Left renal cortex interstitium (tissue), 4 donors: ENCODE measurements around the gene CFAP20DC. TPM values are rescaled to one million over a fixed set of nuclear protein-coding genes. Genes with fewer than 3 reads are reported as not detected.

Source experiments
- DNase-seq, 4 donors: peaks; one replicate each; pipeline ENCODE4 v3.0.0-alpha.2; 2013; ENCODE audit warnings: low read depth in 4 of 4, low spot score in 2 of 4, missing footprints in 1 of 4
- polyA plus RNA-seq, 4 donors: library from polyadenylated mRNA; unstranded; fragments of 120-200 nt; gene quantifications; one replicate each; pipeline ENCODE4 v1.2.1, GENCODE V29; 2013; ENCODE audit not compliant: insufficient read length in 4 of 4

Gene CFAP20DC
- polyA plus RNA-seq, 4 donors, result 3.9 to 4.6 (median 4.2) TPM

- DNase-seq, result no peak
Measured at GRCh38 chr3:59027607-59028006, 22.2 kb downstream of the CFAP20DC start.

- no peak for DNase-seq
Measured at GRCh38 chr3:59023612-59024011, 26.2 kb downstream of the CFAP20DC start.

GRCh38 chr3:59017617-59017984 is 32.2 kb downstream of the CFAP20DC start:
- no peak for DNase-seq

DNA sequence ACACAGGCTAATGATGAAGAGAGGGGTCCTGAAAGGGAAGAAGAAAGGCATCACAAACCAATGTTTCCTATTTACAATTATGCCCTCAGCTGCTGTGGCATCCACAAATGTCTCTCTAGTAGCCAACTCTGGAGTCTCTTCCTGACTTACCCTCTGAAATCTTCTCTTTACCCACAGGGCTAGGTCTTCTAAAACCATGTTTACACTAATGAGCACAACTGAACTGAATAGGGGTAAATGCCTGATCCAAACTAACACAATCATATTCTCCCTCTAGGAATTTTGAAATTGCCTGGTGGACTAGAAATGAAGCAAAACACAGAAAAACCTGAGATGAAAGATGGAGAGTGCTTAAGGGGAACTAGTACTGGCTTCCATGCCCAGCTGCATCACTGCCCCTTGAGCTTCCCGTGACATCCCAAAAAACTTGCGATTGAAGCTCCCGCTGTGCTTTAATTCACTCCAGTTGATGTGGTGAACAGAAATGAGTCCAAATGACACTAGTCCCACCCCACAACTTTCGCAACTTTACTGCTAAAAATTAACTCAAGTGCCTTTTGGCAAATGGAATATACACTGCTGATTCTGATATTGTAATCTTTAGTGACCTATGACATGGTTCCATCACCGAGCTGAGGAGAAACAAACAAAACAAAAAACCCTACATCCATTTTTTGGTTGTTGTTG is 32.8 kb downstream of the CFAP20DC start:
- no peak for DNase-seq

- DNase-seq, result no peak
Measured at GRCh38 chr3:59013611-59014010, 36.2 kb downstream of the CFAP20DC start.

DNA sequence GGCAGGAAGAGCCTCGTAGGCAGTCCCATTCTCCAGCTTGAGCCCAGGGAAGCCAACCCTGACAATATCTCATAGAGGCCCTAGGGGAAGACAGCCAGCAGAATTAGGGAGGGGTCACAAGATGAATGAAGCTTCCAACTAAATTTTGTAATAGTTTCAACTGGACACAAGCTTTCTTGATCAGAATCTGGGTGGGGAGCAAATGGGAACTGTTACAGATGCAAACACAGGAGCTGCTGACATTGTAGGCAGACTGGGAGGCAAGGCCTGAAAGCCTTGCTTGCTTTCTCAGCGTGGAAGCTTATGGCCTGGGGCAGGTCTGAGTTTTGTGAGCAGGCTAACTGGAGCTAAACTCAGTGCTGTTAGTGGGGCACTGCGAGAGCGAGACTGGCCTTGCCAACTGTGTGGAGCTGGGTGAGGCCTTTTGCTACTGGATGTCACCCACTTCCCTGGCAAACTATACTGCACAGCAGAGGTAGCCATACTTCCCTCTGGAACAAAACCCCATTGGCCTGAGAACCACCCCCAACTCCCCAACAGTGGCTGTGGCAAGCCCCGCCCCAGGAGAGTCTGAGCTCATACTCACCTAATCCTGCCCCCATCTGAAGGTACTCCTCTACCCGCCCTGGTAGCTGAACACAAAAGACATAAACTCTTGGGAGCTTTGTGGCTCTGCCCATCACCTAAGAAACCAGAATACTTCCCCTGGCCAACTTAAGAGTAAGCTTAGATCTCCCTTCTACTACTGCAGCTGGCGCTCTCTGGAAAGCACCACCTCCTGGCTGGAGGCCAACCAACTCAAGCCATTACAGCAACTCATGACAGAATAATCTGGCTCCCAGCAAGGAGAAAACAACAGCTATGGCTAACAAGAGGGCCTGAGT is 42.9 kb downstream of the CFAP20DC start:
- no peak for DNase-seq

DNA sequence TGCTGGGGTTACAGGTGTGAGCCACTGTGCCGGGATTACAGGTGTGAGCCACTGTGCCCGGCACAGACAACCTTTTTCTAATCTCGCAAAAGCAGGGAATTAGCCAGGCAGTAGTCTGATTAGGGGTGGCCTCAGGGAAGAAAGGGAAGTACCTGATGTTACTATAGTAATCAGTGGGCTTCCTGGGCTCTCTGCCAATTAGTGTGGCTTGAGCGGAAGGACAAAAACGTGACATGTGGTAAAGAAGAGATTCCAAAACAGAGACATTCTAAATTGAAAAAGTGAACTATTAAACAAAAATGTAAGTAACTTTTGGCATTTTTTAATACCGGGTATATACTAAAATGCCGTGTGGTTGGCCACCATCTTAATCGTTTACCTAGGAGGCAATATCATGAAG is 48.1 kb downstream of the CFAP20DC start:
- no peak for DNase-seq

GRCh38 chr3:58999774-59000160 is 50.1 kb downstream of the CFAP20DC start:
- no peak for DNase-seq

- DNase-seq, result no peak
Measured at GRCh38 chr3:58999134-58999773, 50.6 kb downstream of the CFAP20DC start.

DNA sequence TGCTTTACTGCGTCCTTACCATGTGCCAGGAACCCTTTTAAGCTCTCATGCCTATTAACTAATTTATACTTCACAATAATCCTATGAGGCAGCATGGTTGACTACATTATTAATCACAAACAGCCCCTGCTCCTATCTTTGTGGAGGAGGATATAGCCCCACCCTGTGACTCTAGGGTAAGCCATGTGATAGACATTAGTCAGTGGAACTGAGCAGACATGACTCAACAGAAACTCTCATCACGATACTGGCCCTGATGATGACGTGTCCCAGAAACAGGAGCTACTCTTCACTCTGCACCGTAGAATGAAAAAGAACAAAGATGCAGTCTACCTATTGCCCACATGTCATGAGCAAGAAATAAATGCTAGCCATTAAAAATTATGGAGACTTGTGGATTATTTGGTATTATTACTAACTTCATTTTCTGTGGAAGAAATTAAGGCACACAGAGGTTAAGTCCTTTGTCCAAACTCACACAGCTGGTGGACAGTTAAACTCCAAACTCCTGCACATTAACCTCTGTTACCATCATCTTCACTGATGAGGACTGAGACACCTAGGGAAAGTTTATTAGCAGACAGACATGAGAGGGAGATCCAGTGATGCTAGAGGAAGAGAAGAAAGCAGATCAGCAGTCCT is 51.2 kb downstream of the CFAP20DC start:
- DNase-seq, result no peak

GRCh38 chr3:58996730-58997129 is 53.1 kb downstream of the CFAP20DC start:
- DNase-seq, result no peak

GRCh38 chr3:58994746-58995330 is 55.0 kb downstream of the CFAP20DC start:
- peak; percentile 13 to 65 (median 35) for DNase-seq

DNA sequence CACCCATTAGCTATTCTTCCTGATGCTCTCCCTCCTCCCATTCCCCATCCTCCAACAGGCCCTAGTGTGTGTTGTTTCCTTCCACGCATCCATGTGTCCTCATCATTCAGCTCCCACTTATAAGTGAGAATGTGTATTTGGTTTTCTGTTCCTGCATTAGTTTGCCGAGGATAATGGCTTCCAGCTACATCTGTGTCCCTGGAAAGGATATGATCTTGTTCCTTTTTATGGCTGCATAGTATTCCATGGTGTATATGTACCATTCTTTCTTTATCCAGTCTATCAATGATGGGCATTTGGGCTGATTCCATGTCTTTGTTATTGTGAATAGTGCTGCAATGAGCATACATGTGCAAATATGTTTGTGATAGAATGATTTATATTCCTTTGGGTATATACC is 56.3 kb downstream of the CFAP20DC start:
- no peak for DNase-seq

GRCh38 chr3:58991623-58992022 is 58.2 kb downstream of the CFAP20DC start:
- DNase-seq, result no peak

DNA sequence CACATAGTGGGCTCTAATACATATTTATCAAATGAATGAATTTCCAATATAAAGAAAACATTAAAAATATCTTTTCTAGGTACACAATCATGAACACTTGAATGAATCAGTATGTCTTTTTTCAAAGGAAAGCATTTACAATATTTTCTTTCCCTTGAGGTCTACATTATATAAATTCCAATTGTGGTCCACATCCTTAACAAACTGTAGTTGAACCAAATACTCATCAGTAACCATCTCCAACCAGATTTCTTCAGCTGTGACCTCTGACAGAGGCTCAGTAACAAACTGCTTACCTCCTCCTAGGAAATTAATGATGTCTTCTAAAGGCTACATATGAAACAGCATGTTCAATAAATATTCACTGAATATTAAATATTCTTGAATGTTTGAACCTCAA is 58.8 kb downstream of the CFAP20DC start:
- no peak for DNase-seq

GRCh38 chr3:58989955-58990354 is 59.9 kb downstream of the CFAP20DC start:
- DNase-seq, result no peak

DNA sequence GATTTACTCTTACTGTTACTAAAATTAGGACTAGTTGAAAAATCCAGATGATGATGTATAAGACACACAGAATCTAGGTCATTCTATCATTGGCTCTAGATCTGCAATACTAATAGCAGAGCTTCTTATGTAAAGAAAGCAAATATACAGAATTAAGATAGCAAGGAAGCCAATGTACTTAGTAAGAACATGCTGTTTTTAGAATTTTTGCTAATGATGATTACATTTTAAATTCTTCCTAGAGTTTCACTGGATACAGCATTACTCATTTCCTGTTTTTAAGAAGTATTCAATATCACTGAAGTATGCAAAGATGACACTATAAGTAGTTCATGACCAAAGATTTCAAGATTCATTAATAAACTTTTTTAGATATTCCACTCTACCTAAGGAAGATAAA is 60.7 kb downstream of the CFAP20DC start:
- no peak for DNase-seq

DNA sequence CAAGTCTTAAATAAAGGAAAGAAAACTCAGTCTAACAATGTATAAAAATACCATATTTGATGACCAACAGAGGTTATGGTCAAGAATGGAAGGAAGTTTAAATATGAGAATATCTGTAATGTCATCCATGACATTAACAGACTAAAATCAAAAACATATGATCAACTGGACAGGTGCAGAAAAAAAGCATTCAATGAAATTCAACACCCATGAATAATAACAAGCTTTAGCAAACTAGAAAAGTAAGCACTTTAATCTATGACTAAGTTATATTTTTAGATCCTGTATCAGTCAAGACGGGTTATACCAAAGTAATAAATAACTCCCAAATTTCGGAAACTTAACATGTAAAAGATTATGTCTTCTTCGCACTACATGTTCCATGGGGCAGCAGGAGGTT is 61.8 kb downstream of the CFAP20DC start:
- DNase-seq, result no peak

DNA sequence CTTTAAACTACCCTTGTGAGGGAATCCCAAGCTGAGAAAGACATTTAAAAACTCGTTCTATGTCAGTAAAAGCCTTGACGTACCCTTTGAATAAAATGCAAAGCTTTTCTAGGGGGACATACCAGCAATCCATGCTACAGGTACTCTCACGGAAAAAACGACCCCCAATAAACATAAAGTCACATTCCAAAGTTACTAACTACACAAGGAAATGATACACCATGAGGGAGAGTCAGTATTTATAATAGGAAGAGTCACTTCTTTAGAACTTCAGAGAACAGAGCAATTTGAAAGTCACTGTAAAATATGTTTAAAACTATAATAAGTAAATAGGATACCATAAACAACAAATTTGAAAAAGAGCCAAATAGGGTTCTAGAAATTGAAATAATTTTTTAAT is 63.2 kb downstream of the CFAP20DC start:
- no peak for DNase-seq

- no peak for DNase-seq
Measured at GRCh38 chr3:58979840-58980239, 70.0 kb downstream of the CFAP20DC start.

DNA sequence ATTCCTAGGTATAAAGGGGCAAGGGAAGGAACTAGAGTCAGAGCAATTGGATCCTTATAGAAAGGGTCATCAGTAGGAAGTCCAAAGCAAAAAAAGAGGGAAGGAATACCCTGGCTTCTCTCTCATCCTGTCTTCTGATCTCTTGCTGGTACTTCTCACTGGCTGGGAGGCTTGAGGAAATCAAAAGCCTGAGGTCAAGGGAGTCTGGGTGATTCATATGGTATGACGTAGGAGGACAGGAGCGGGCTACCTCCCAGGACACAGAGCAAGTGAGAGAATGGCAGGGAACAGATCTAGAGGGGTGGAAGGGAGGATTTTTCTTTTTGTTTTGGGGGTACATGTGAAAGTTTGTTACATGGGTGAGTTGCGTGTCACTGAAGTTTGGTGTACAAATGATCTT is 76.0 kb downstream of the CFAP20DC start:
- no peak for DNase-seq
